GM18861 (cell line): ENCODE data around the gene KCNAB1.

Source experiments
- ATAC-seq: cut with Tn5 transposase; IDR thresholded peaks from one replicate; pipeline ENCODE4 v1.9.1; 2021; ENCODE audit not compliant: unreplicated experiment

The KCNAB1 gene

DNA sequence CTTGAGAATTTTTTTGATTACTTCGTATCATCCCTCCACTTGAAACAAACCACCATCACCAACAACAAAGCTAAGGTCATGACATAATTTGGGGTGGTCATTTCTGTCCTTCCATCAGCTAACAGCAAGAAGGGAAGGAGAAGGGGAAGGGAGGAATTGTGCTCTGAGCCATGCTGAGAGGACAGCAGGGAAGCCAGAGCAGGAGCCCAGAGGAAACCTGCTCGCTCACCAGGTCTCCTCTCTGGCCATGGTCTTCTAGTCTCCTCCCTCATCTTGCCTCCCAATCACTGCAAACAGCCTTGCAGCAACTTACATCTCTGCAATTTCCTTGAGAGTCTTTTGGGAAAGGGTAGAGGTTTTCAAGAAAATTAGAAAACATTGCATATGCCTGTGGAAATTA, 237.9 kb downstream of the KCNAB1 start:
- ATAC-seq = no peak

GRCh38 chr3:156359368-156359767, 239.0 kb downstream of the KCNAB1 start:
- ATAC-seq = no peak

- ATAC-seq = no peak
These were observed 239.7 kb downstream of the KCNAB1 start for GRCh38 chr3:156360083-156360482.

DNA sequence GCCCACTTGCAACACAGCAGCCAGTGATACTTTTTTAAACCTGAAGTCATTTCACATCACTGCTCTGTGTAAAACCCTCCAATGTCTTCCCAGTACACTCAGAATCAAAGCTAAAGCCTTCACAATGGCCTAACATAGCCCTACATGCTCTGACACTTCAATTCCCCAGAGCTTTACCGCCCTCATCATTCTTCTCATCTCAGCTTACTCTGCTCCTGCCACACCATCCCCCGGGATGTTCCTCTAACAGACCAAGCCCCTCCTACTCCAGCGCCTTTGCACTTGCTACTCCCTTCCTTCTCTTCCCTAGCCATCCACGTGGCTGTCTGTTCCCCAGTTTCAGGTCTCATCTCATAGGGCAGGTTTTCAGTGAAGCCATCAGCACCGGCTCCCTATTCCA, 240.6 kb downstream of the KCNAB1 start:
- ATAC-seq = no peak

DNA sequence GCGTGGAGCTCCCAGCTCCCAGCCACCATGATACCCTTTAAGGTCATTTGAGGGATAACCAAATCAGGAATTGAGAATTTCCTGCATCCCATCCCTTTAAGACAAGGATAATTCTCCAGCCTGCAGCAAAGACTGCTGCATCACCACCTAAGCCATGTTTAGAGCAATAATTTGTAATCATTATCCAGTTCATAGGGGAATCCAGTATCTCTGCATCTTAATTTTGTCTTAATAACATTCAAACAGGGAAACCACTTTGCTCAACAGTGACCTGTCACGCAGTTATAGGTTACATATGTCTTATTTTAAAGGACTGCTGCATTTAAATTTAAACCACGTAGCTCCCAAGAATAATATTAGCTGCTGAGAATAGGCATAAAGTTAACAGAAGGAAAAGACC, 246.2 kb downstream of the KCNAB1 start:
- no peak for ATAC-seq

- ATAC-seq = no peak
These were observed 247.8 kb downstream of the KCNAB1 start for GRCh38 chr3:156368189-156368588.

- no peak for ATAC-seq
These were observed 251.3 kb downstream of the KCNAB1 start for GRCh38 chr3:156371701-156372100.

GRCh38 chr3:156373095-156373494, 252.7 kb downstream of the KCNAB1 start:
- no peak for ATAC-seq

GRCh38 chr3:156373654-156374053, 253.3 kb downstream of the KCNAB1 start:
- ATAC-seq = no peak

DNA sequence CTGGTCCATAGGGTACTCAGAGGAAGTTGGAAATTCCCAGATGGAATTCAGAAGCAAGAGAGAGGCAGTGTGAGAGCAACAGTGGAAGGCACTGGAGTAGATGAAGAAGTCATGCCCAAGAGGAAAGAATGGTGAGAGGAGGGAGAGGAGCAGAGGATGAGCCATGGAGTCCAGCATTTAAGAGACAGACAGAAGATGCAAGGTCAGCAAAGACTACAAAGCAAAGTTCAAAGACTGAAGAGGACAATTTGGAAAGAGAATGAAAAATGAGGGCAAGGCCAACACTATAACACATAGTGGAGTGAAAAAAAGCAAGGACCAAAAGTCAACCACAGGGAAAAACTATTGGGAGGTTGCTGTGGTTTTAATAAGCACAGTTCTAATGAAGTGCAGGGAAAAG, 255.8 kb downstream of the KCNAB1 start:
- no peak for ATAC-seq

GRCh38 chr3:156377266-156377665, 256.9 kb downstream of the KCNAB1 start:
- no peak for ATAC-seq

DNA sequence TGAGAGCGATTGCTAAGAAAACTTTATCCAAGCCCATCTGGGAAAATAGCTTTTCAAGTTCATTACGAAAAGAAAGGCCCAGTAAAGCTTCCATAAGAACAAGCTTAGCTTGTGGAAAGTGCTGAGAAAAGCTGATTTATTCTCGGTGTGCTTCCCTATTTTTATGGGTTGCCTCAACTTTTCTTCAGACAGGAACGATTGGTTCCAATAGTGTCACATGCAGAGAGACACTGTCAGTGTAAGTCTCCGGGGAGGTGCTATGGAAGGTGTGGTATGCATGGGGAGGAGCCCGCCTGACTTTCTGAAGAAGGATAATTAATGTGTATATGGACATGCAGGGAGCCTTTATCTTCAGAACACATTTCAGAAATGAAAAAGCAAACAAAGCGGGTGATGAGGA, 257.3 kb downstream of the KCNAB1 start:
- ATAC-seq = no peak

- no peak for ATAC-seq
These were observed 258.5 kb downstream of the KCNAB1 start for GRCh38 chr3:156378871-156379270.

DNA sequence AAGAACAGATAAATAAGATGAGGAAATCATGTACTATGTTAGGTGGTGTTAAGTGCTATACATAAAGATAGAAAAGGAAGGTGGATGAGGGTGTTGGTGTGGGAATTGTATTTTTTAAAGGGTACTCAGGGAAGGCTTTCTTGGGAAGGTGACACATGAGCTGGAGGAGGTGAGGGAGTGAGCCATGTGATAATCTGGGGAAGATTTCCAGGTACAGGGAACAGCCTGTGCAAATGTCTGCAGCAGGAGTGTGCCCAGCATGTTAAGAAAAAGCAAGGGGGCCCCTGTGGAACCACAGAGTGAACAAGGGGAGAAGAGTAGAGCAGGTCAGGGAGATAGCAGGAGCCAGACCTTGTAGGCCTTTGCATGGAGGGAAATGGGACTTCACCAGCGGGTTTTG, 258.9 kb downstream of the KCNAB1 start:
- ATAC-seq = no peak

DNA sequence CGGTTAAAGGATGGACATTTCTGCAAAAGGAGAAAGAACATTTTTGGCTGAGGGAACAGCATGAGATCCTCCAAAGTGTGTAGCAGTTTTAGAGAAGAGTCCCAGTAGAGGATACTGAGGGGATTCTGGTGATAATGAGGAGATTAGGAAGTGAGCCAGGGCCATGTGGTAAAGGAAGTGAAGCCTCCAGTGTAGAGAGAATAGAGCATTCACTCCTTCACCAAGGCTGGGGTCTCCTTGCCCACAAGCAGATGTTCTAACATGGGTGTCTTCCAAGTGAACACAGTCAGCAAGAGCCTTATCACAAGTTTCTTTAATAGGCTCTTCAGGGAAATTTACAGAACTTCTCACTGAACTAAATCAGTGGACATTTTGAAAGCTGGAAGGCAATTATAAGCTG, 260.9 kb downstream of the KCNAB1 start:
- no peak for ATAC-seq

GRCh38 chr3:156382458-156383346, 262.3 kb downstream of the KCNAB1 start:
- ATAC-seq = peak; percentile 62

DNA sequence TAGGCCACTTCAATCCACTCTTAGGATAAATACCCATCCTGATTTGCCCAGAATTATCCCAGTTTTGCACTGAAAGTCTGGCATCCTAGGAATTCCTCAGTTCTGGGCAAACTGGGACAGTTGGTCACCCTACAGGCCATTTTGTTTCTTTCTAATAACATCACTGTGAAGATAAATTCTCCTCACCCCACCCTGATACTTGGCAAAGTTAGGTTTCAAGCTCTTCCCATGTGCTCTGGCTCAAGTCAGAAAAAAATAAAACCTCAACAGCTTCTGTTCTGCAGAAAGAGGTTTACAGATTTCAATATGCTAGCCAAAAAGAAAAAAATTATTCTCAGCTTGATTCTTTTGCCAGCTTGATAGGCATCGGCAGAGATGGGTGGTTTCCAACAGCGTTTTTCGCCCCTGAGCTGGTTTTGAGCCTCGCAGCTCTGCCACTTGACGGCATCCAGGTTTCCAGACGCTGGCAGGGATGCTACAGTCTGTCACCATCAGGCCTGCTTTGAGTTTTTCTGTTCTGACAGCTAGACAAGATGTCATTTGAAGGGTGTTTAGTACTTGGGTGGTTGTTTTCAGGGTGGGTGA, 263.2 kb downstream of the KCNAB1 start:
- ATAC-seq = no peak

DNA sequence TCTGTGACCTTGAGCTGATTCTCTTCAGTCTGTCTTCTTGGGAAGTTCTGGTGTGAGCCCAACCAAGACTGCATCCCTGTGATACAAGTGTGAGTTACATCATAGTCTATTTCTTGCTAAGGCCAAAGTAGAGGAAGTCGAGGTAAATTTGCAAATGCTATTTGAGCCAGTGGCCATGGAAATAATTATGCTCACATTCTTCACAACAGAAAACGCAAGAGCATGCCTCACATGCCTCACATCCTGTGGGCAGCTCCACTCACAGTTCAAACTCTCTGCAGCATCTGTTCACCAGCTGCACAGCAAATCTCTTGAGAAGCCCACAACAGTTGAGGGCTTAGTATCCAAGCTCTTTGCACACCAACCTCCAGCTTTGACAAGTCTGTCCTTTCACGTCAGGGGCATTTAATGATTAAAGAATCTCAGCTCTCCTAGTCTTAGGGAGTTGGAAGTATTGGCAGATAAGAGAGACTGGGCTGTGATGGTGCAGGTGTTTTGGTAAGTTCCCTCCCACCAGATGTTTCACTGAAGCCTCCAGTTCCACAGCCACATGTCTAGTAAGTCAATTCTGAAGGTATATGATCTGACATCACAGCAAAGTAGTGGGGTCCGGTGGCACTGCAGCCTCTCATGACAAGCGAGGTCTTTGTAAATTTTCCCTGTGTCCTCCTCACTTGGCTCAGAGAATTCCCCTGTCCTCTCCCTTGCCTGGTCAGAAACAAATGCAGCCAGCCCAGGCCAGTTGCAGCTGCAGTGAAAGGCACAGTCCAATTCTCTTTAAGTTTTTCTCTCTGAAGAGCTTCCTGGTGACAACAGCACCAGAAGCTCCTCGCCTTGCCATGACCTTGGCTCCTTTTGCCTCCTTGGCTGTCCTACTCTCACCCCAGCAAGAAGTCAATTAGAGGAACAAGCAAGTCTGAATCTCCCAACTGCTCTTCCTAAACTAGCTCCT, 268.4 kb downstream of the KCNAB1 start:
- no peak for ATAC-seq

DNA sequence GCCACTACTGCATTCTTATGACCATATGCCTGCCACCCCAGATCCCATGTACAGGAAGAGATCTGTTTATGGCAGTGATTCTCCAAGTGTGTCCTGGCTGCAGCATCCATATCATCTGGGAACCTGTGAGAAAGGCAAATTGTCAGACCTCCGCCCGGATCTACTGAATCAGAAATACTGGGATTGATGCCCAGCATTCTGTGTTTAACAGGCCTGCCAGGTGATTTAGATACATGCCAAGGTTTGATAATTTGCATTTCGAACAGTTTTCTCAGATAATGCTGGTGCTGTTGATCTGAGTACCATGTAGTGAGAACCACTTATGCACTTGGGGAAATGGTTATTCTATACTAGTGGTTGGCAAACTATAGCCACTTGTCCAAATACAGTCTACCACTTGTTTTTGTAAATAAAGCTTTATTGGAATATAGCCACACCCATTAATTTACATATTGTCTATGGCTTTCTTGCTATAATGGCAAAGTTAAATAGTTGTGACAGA, 269.1 kb downstream of the KCNAB1 start:
- no peak for ATAC-seq

DNA sequence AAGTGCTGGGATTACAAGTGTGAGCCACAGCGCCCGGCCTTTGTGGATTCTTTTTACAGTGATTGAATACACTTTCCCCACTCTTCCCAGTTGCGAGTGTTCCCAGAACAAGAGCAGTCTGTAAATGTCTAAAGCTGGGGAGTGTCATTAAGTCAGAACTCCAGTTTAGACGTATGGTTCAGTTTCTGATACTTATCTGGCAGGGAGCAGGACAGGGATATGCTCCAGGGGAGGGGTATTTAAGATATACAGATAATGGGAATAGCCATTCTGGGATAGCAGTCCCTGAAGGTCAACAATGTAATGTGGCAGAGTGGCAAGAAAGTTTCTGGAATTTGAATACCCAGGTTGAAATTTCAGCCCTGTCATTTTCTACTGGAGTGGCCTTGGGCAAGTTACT, 270.5 kb downstream of the KCNAB1 start:
- ATAC-seq = no peak

DNA sequence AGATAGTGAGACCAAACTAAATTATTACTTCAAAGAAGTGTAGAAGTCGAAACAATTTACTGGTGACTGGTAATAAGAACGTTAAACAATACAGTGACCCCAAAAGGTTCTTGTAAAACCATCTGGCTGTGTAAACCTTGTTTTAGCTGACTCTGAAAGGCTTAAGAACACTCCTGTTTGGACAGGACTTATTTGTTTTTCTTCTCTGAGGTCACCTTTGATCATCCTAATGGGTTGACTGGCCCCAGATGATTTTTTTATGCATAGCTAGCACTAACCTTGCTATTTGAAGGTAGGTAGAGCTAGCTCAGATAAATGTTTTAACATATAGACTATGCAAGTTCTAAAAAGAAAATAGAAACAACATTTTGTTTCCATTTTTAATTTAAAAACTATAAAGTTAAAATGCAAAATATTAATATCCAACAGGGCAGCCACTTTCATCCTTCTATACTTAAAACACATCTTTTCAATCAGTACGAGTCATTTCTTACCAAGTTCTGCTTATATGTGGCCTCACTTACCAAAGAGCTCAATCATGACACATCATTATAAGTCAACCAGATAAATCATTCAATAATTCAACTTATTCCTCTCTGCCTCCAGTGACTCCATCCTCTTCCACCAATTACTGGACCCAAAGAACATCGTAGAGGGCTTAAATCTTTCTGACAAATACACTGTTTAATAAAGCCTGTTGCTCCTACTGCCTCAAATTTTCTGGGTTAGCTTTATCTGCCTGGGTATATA, 275.8 kb downstream of the KCNAB1 start:
- no peak for ATAC-seq
